Spleen (tissue), 7 donors: ENCODE results near the gene CCDC149.

Source experiments
- CTCF ChIP-seq, 11 experiments: fragments of 200-600 bp in 7 of 11; fragments of 450-650 bp in 4 of 11; sonication (generic) in 4 of 11; IDR thresholded peaks in 8 of 11; conservative IDR thresholded peaks in 3 of 11; 1 replicate in 7 of 11; 2 replicates in 4 of 11; pipeline versions ENCODE4 v1.4.0 to v1.8.0; 2016 to 2021; ENCODE audit warnings: antibody characterized with exemption in 11 of 11, inconsistent platforms in 4 of 11, mild to moderate bottlenecking in 1 of 11
- POLR2A ChIP-seq, 3 donors: fragments of 450-650 bp; IDR thresholded peaks; one replicate each; pipeline ENCODE4 v1.5.1; 2017; ENCODE audit warnings: antibody characterized with exemption in 3 of 3, mild to moderate bottlenecking in 1 of 3
- POLR2AphosphoS5 ChIP-seq, 3 donors: sonication (generic); formaldehyde crosslinking; IDR thresholded peaks; one replicate each; pipeline ENCODE4 v1.5.1; 2017; ENCODE audit warnings: antibody characterized with exemption in 3 of 3
- donor health status: DM: no; HTN: no; CAD: no; lungs with moderate emphysema.
- donor health status: DM: no; HTN: no; CAD: no.
- donor health status: DM: no; HTN: no; CAD: no.

- TF ChIP-seq CTCF (IDR thresholded peaks at IDR 0.05 in 8 of 11, conservative IDR thresholded peaks at IDR 0.05 in 3 of 11) (no peak), POLR2A (IDR thresholded peaks at IDR 0.05) (no peak), POLR2AphosphoS5 (IDR thresholded peaks at IDR 0.05) (no peak)
These were observed 20.9 kb upstream of the CCDC149 start for GRCh38 chr4:24933684-24934275.
